HepG2 (cell line): ENCODE measurements around the gene ZNF513. TPM values are rescaled to one million over a fixed set of nuclear protein-coding genes. Genes with fewer than 3 reads are reported as not detected.
A peak's percentile ranks its signal among the peaks of the same experiment; 100 is the strongest.

Experiments used
- EEA1 ChIP-seq: sonication (generic); formaldehyde crosslinking; IDR thresholded peaks from 2 replicates; pipeline ENCODE4 v1.5.1; 2020; ENCODE audit warnings: mild to moderate bottlenecking, missing genetic modification reagents, borderline replicate concordance
- ELF3 ChIP-seq: IDR thresholded peaks from 2 replicates; pipeline ENCODE4 v1.6.1; 2016; ENCODE audit warnings: missing genetic modification reagents, missing compliant biosample characterization
- FOXA3 ChIP-seq: IDR thresholded peaks from 2 replicates; pipeline ENCODE4 v1.6.1; 2016; ENCODE audit warnings: missing genetic modification reagents, missing compliant biosample characterization
- FOXM1 ChIP-seq: sonication (generic); formaldehyde crosslinking; IDR thresholded peaks from 2 replicates; pipeline ENCODE4 v1.5.0; 2020; ENCODE audit warnings: missing genetic modification reagents
- GATAD2A ChIP-seq: IDR thresholded peaks from 2 replicates; pipeline ENCODE4 v1.6.1; 2016
- GZF1 ChIP-seq: sonication (generic); formaldehyde crosslinking; IDR thresholded peaks from 2 replicates; pipeline ENCODE4 v1.5.1; 2020; ENCODE audit warnings: mild to moderate bottlenecking, missing genetic modification reagents
- JARID2 ChIP-seq: sonication (generic); formaldehyde crosslinking; IDR thresholded peaks from 2 replicates; pipeline ENCODE4 v1.8.1; 2023; ENCODE audit warnings: missing genetic modification reagents, inconsistent platforms; ENCODE audit not compliant: insufficient replicate concordance
- RELA ChIP-seq: sonication (generic); formaldehyde crosslinking; IDR thresholded peaks from 2 replicates; pipeline ENCODE4 v1.4.0; 2020; ENCODE audit warnings: missing genetic modification reagents
- SKI ChIP-seq: fragments of 450-650 bp; IDR thresholded peaks from one replicate; pipeline ENCODE4 v1.6.1; 2018; ENCODE audit warnings: mild to moderate bottlenecking; ENCODE audit not compliant: partially characterized antibody
- SRF ChIP-seq: IDR thresholded peaks from 2 replicates; pipeline ENCODE4 v1.6.1; 2011; ENCODE audit warnings: mild to moderate bottlenecking, low read depth, low read length, moderate library complexity
- SRSF9 ChIP-seq: fragments of 200-400 bp; formaldehyde crosslinking; IDR thresholded peaks from 2 replicates; pipeline ENCODE4 v1.6.1; 2018; ENCODE audit warnings: borderline replicate concordance, mild to moderate bottlenecking, low read depth, low read length; ENCODE audit not compliant: insufficient read depth, poor library complexity, severe bottlenecking
- ZBTB40 ChIP-seq, 2 experiments: fragments of 450-650 bp in 1 of 2; sonication (generic) in 1 of 2; formaldehyde crosslinking in 1 of 2; IDR thresholded peaks; 2 replicates each; pipeline versions ENCODE4 v1.6.1 to v1.8.0; 2016 to 2022; ENCODE audit warnings: antibody characterized with exemption in 1 of 2, mild to moderate bottlenecking in 1 of 2, missing genetic modification reagents in 1 of 2
- ZFP36L1 ChIP-seq: sonication (generic); formaldehyde crosslinking; IDR thresholded peaks from 2 replicates; pipeline ENCODE4 v1.8.0; 2022; ENCODE audit warnings: mild to moderate bottlenecking, missing genetic modification reagents, moderate library complexity
- ZNF883 ChIP-seq: sonication (generic); formaldehyde crosslinking; IDR thresholded peaks from 2 replicates; pipeline ENCODE4 v1.5.1; 2020; ENCODE audit warnings: mild to moderate bottlenecking, missing genetic modification reagents; ENCODE audit errors: not compliant biosample characterization
- polyA plus RNA-seq, 8 experiments: library from polyadenylated mRNA; depleted of rRNA in 3 of 8; stranded (reverse) in 7 of 8; unstranded in 1 of 8; fragments of >200 nt; fragmentation: Illumina TruSeq in 4 of 8; extraction: Trizol in 4 of 8; gene quantifications; 2 replicates each; pipeline versions ENCODE4 v1.2.1 to v1.2.3, GENCODE V29; 2011 to 2016; ENCODE audit warnings: low read depth in 4 of 8, missing spikeins in 1 of 8, mixed read lengths in 1 of 8; ENCODE audit not compliant: insufficient read depth in 1 of 8
- total RNA-seq, 5 experiments: library from RNA; depleted of rRNA; stranded (reverse); fragments of >200 nt; fragmentation: Illumina TruSeq; extraction: Trizol; gene quantifications; 2 replicates each; pipeline ENCODE4 v1.2.3, GENCODE V29; 2016; ENCODE audit warnings: low read depth in 1 of 5
- TF ChIP-seq, protein P1 (sequence below): sonication (generic); formaldehyde crosslinking; IDR thresholded peaks from 2 replicates; pipeline ENCODE4 v1.8.1; 2023; ENCODE audit warnings: mild to moderate bottlenecking, missing genetic modification reagents

The ZNF513 gene
- total and polyA plus RNA-seq, 2 of the 13 experiments (the other 11 are each of a cell fraction or from before 2014, with no cell fraction given), result 4.9 to 6.3 TPM

DNA sequence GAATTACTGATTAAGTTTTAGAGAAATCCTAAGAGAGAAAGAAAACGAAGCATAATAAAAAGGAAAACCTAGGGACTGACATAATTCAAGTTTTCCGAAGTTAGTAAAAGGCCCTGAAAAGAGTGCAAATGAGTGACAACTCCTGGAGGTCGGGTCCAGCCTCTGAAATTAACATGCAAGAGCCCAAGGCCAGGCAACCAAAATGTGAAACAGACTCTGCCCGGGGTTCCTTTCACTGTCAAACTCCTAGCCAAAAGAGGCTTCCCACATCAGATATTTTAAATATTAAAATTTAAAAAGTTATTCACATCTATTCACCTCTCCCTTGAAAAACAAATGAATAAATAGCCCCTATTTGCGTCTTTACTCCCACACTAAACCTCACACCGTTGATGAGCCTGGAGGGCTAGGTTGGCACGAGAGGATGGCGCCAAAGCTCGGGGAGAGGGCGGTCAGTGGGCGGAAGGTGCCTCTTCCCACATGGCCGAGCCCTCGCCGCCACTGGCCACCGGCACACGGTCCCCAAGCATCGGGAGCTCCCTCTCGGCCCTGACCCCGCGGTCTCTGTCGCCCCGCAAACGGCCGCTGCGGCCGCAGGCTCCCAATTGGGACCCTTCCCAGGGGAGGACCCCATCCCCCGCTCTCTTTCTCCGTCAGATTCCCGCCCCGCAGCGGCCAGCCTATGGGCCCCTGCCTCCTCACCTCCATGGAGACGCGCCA is 28.2 kb upstream of the ZNF513 start (continued):
- TF ChIP-seq ZBTB40 (IDR thresholded peaks at IDR 0.05) (no peak), ZBTB40 (CRISPR knock-in tag; IDR thresholded peaks at IDR 0.05) (no peak), GZF1 (CRISPR knock-in tag) (no peak), SRSF9 (no peak), ZFP36L1 (CRISPR knock-in tag) (no peak), EEA1 (no peak), FOXA3 (CRISPR knock-in tag) (no peak), ZNF883 (CRISPR knock-in tag) (no peak), GATAD2A (CRISPR knock-in tag) (no peak), SKI (no peak), RELA (CRISPR knock-in tag) (no peak), JARID2 (CRISPR knock-in tag) (peak; percentile 43), SRF (no peak), ELF3 (no peak), FOXM1 (CRISPR knock-in tag) (0 out of 2 replicates have a peak, but pooled peaks have one; percentile 9)
- TF ChIP-seq, protein P1, sequence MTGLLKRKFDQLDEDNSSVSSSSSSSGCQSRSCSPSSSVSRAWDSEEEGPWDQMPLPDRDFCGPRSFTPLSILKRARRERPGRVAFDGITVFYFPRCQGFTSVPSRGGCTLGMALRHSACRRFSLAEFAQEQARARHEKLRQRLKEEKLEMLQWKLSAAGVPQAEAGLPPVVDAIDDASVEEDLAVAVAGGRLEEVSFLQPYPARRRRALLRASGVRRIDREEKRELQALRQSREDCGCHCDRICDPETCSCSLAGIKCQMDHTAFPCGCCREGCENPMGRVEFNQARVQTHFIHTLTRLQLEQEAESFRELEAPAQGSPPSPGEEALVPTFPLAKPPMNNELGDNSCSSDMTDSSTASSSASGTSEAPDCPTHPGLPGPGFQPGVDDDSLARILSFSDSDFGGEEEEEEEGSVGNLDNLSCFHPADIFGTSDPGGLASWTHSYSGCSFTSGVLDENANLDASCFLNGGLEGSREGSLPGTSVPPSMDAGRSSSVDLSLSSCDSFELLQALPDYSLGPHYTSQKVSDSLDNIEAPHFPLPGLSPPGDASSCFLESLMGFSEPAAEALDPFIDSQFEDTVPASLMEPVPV (CRISPR knock-in tag), result no peak
